Activated naive CD4-positive, alpha-beta T cell treated with anti-CD3 and anti-CD28 coated beads for 36 hours (primary cell): Measurements from ENCODE around the gene BEND5. TPM values are rescaled to one million over a fixed set of nuclear protein-coding genes. Genes with fewer than 3 reads are reported as not detected.

Source experiments
- CTCF ChIA-PET: fragments of 350-600 bp; sonication (Branson Sonifier 250); formaldehyde crosslinking; loops from one replicate; lab custom pipeline; 2021; ENCODE audit warnings: antibody characterized with exemption; lab: Charles Lee
- DNase-seq: peaks from one replicate; pipeline ENCODE4 v3.0.0-alpha.2; 2020
- H3K27ac Mint-ChIP-seq: one replicate; pipeline ENCODE4 v1.8.0; 2021; ENCODE audit warnings: mild to moderate bottlenecking, mixed read lengths
- H3K27me3 Mint-ChIP-seq: one replicate; pipeline ENCODE4 v1.8.0; 2021; ENCODE audit warnings: low read depth, mixed read lengths
- H3K36me3 Mint-ChIP-seq: one replicate; pipeline ENCODE4 v1.8.0; 2021; ENCODE audit warnings: low read depth, mixed read lengths
- H3K4me1 Mint-ChIP-seq: one replicate; pipeline ENCODE4 v1.8.0; 2021; ENCODE audit warnings: low read depth, mixed read lengths
- H3K4me3 Mint-ChIP-seq: one replicate; pipeline ENCODE4 v1.8.0; 2021; ENCODE audit warnings: mild to moderate bottlenecking, moderate library complexity, mixed read lengths
- H3K9me3 Mint-ChIP-seq: one replicate; pipeline ENCODE4 v1.8.0; 2021; ENCODE audit warnings: mixed read lengths
- intact Hi-C: fragments of 100-400 bp; cut with micrococcal nuclease; formaldehyde crosslinking; loops from one replicate; pipeline ENCODE4 v1.15.1; 2023
- total RNA-seq, 2 experiments: library from RNA; stranded (reverse); gene quantifications; one replicate each; pipeline ENCODE4 v1.2.3, GENCODE V29; 2021

BEND5 gene
- total RNA-seq, 2 experiments from 2014 or later: 1.0 to 1.8 TPM

GRCh38 chr1:48687282-48688045 is 89.2 kb downstream of the BEND5 start:
- intact Hi-C loops: no loop called here
- Mint-ChIP-seq H3K27ac (no peak overlapping the region), H3K4me3 (no peak overlapping the region)

GRCh38 chr1:48686159-48686558 is 90.5 kb downstream of the BEND5 start:
- no peak overlapping the region for H3K27ac Mint-ChIP-seq
- no peaks in the 10 kb centered on the region for H3K4me1 Mint-ChIP-seq
- CTCF ChIA-PET: interaction anchor here (1.0 kb wide), 1 partner anchor 9 kb away, joined by 3 read pairs; no protein-coding TSS in a partner anchor
- intact Hi-C loops: no loop called here
- no peak overlapping the region for H3K4me3 Mint-ChIP-seq
- no peaks in the 10 kb centered on the region for H3K9me3 Mint-ChIP-seq
- no peaks in the 10 kb centered on the region for H3K36me3 Mint-ChIP-seq
- DNase-seq: no peak
- peaks cover 2% of the 10 kb centered on the region for H3K27me3 Mint-ChIP-seq

More at GRCh38 chr1:48687282-48688045, 89.2 kb downstream of the BEND5 start:
- CTCF ChIA-PET: interaction anchor here (1.9 kb wide), 1 partner anchor 10 kb away, joined by 7 read pairs; no protein-coding TSS in a partner anchor
- Mint-ChIP-seq H3K27me3 (peaks cover 2% of the 10 kb centered on the region), H3K4me1 (no peaks in the 10 kb centered on the region), H3K9me3 (no peaks in the 10 kb centered on the region), H3K36me3 (no peaks in the 10 kb centered on the region)
- no peak for DNase-seq

GRCh38 chr1:48684381-48684780 is 92.3 kb downstream of the BEND5 start:
- Mint-ChIP-seq H3K36me3 (no peaks in the 10 kb centered on the region), H3K4me1 (no peaks in the 10 kb centered on the region), H3K27ac (no peak overlapping the region), H3K9me3 (no peaks in the 10 kb centered on the region), H3K4me3 (no peak overlapping the region), H3K27me3 (peaks cover 2% of the 10 kb centered on the region)
- CTCF ChIA-PET: no interaction called here
- intact Hi-C loops: no loop called here
- DNase-seq: no peak

GRCh38 chr1:48683839-48684238 is 92.9 kb downstream of the BEND5 start:
- H3K36me3 Mint-ChIP-seq: no peaks in the 10 kb centered on the region
- H3K4me3 Mint-ChIP-seq: no peak overlapping the region
- H3K4me1 Mint-ChIP-seq: no peaks in the 10 kb centered on the region
- H3K9me3 Mint-ChIP-seq: no peaks in the 10 kb centered on the region
- H3K27me3 Mint-ChIP-seq: peaks cover 2% of the 10 kb centered on the region
- CTCF ChIA-PET: no interaction called here
- no peak for DNase-seq
- intact Hi-C loops: no loop called here
- H3K27ac Mint-ChIP-seq: no peak overlapping the region

GRCh38 chr1:48681476-48682305 is 95.0 kb downstream of the BEND5 start:
- intact Hi-C loops: no loop called here
- DNase-seq: no peak
- Mint-ChIP-seq H3K36me3 (no peaks in the 10 kb centered on the region), H3K4me1 (no peaks in the 10 kb centered on the region), H3K27ac (no peak overlapping the region), H3K4me3 (no peak overlapping the region), H3K9me3 (no peaks in the 10 kb centered on the region), H3K27me3 (peaks cover 2% of the 10 kb centered on the region)
- CTCF ChIA-PET: no interaction called here

- CTCF ChIA-PET: interaction anchor here (0.6 to 1.7 kb wide), 2 partner anchors 12 to 16 kb away, joined by 3 to 5 read pairs; no protein-coding TSS in a partner anchor
- DNase-seq: no peak
- Mint-ChIP-seq H3K36me3 (no peaks in the 10 kb centered on the region), H3K27ac (no peak overlapping the region), H3K27me3 (no peaks in the 10 kb centered on the region), H3K4me3 (no peak overlapping the region), H3K4me1 (no peaks in the 10 kb centered on the region), H3K9me3 (no peaks in the 10 kb centered on the region)
- intact Hi-C loops: no loop called here
These were observed 96.2 kb downstream of the BEND5 start for GRCh38 chr1:48680411-48681035.

- intact Hi-C loops: loop anchor here (5.0 kb wide), 1 partner anchor 1652 kb away; no protein-coding TSS in a partner anchor
- Mint-ChIP-seq H3K36me3 (no peaks in the 10 kb centered on the region), H3K27ac (no peak overlapping the region), H3K4me3 (no peak overlapping the region), H3K9me3 (no peaks in the 10 kb centered on the region), H3K27me3 (no peaks in the 10 kb centered on the region), H3K4me1 (no peaks in the 10 kb centered on the region)
- CTCF ChIA-PET: interaction anchor here (1.7 kb wide), 1 partner anchor 17 kb away, joined by 5 read pairs; no protein-coding TSS in a partner anchor
- no peak for DNase-seq
These were observed 96.8 kb downstream of the BEND5 start for GRCh38 chr1:48679859-48680258.

- Mint-ChIP-seq H3K4me1 (no peaks in the 10 kb centered on the region), H3K36me3 (no peaks in the 10 kb centered on the region), H3K27ac (no peak overlapping the region), H3K27me3 (peaks cover 3% of the 10 kb centered on the region), H3K4me3 (no peak overlapping the region), H3K9me3 (no peaks in the 10 kb centered on the region)
- intact Hi-C loops: loop anchor here (5.0 kb wide), 1 partner anchor 1653 kb away; no protein-coding TSS in a partner anchor
- CTCF ChIA-PET: interaction anchor here (1.0 to 3.1 kb wide), 5 partner anchors 18 to 142 kb away, joined by 3 to 29 read pairs (median 5); no protein-coding TSS in a partner anchor
- DNase-seq: no peak
These were observed 97.8 kb downstream of the BEND5 start for GRCh38 chr1:48678710-48679505.
